ENCODE data around the gene TMEM132D.

The TMEM132D gene

GRCh38 chr12:129101816-129102215, 802.0 kb downstream of the TMEM132D start:
- no peak for DNase-seq (ENCODE audit: low read depth)

GRCh38 chr12:129101404-129101803, 802.4 kb downstream of the TMEM132D start:
- no peak for DNase-seq (ENCODE audit: low read depth)

- DNase-seq (ENCODE audit: low read depth) = no peak
Measured at GRCh38 chr12:129097451-129097850, 806.4 kb downstream of the TMEM132D start.

GRCh38 chr12:129096968-129097367, 806.9 kb downstream of the TMEM132D start:
- no peak for DNase-seq (ENCODE audit: low read depth)

- no peak for DNase-seq (ENCODE audit: low read depth)
Measured at GRCh38 chr12:129096184-129096583, 807.6 kb downstream of the TMEM132D start.

GRCh38 chr12:129089576-129089975, 814.2 kb downstream of the TMEM132D start:
- DNase-seq (ENCODE audit: low read depth) = no peak

- no peak for DNase-seq (ENCODE audit: low read depth)
Measured at GRCh38 chr12:129084875-129085826, 818.7 kb downstream of the TMEM132D start.

- no peak for DNase-seq (ENCODE audit: low read depth)
Measured at GRCh38 chr12:129083121-129083840, 820.5 kb downstream of the TMEM132D start.

- DNase-seq (ENCODE audit: low read depth) = no peak
Measured at GRCh38 chr12:129082441-129082840, 821.4 kb downstream of the TMEM132D start.

- DNase-seq (ENCODE audit: low read depth) = no peak
Measured at GRCh38 chr12:129081755-129082250, 822.0 kb downstream of the TMEM132D start.

GRCh38 chr12:129080821-129081220, 823.0 kb downstream of the TMEM132D start:
- DNase-seq (ENCODE audit: low read depth) = no peak

GRCh38 chr12:129080391-129080790, 823.4 kb downstream of the TMEM132D start:
- no peak for DNase-seq (ENCODE audit: low read depth)

- no peak for DNase-seq (ENCODE audit: low read depth)
Measured at GRCh38 chr12:129079719-129080118, 824.1 kb downstream of the TMEM132D start.

GRCh38 chr12:129076441-129077320, 827.1 kb downstream of the TMEM132D start:
- no peak for DNase-seq (ENCODE audit: low read depth)

- DNase-seq (ENCODE audit: low read depth) = no peak
Measured at GRCh38 chr12:129075460-129076208, 828.2 kb downstream of the TMEM132D start.

GRCh38 chr12:129074379-129074778, 829.4 kb downstream of the TMEM132D start:
- no peak for DNase-seq (ENCODE audit: low read depth)

GRCh38 chr12:129073157-129073915, 830.5 kb downstream of the TMEM132D start:
- no peak for DNase-seq (ENCODE audit: low read depth)

GRCh38 chr12:129071362-129071761, 832.5 kb downstream of the TMEM132D start:
- no peak for DNase-seq (ENCODE audit: low read depth)

- DNase-seq (ENCODE audit: low read depth) = no peak
Measured at GRCh38 chr12:129069886-129070285, 833.9 kb downstream of the TMEM132D start.

- no peak for DNase-seq (ENCODE audit: low read depth)
Measured at GRCh38 chr12:129068684-129069083, 835.1 kb downstream of the TMEM132D start.

Data from fibroblast of gingiva (primary cell).